Ovary (tissue), 9 donors: ENCODE results near the gene CAMTA1. TPM values are rescaled to one million over a fixed set of nuclear protein-coding genes. Genes with fewer than 3 reads are reported as not detected.

Experiments
- DNase-seq, 5 donors: peaks; one replicate each; pipeline ENCODE4 v3.0.0-alpha.2; 2019 to 2020
- H3K27ac ChIP-seq, 2 donors: fragments of 200-600 bp; one replicate each; pipeline versions ENCODE4 v1.5.1 to v1.8.0; 2019 to 2022
- H3K27me3 ChIP-seq: fragments of 200-600 bp; one replicate; pipeline ENCODE4 v1.8.0; 2022
- H3K36me3 ChIP-seq: fragments of 200-600 bp; sonication (generic); one replicate; pipeline ENCODE4 v1.5.1; 2019
- H3K4me1 ChIP-seq: one replicate; pipeline ENCODE4 v1.8.1; 2013; ENCODE audit warnings: mild to moderate bottlenecking, moderate library complexity; ENCODE audit not compliant: insufficient read depth
- H3K4me3 ChIP-seq: fragments of 200-600 bp; sonication (generic); one replicate; pipeline ENCODE4 v1.5.1; 2017
- H3K9me3 ChIP-seq, 2 donors: fragments of 200-600 bp in 1 of 2; sonication (generic) in 1 of 2; one replicate each; pipeline versions ENCODE4 v1.5.1 to v1.8.1; 2013 to 2019; ENCODE audit warnings: mild to moderate bottlenecking in 1 of 2, moderate library complexity in 1 of 2
- CTCF ChIP-seq, 3 donors: fragments of 450-650 bp in 2 of 3; fragments of 200-600 bp in 1 of 3; IDR thresholded peaks; one replicate each; pipeline versions ENCODE4 v1.5.1 to v1.8.0; 2016 to 2022; ENCODE audit warnings: antibody characterized with exemption in 3 of 3, mild to moderate bottlenecking in 1 of 3
- EP300 ChIP-seq: sonication (generic); formaldehyde crosslinking; IDR thresholded peaks from one replicate; pipeline ENCODE4 v1.6.1; 2017; ENCODE audit warnings: antibody characterized with exemption
- POLR2A ChIP-seq: fragments of 450-650 bp; IDR thresholded peaks from one replicate; pipeline ENCODE4 v1.6.1; 2017; ENCODE audit warnings: antibody characterized with exemption, mild to moderate bottlenecking, moderate library complexity
- WGBS, 3 donors: extraction: QIAGEN DNeasy Blood & Tissue Kit in 1 of 3; methylation state at CpG; one replicate each; pipeline versions ENCODE4 v1.1.5 to v1.1.7; 2013 to 2017; 5-methylcytosine and 5-hydroxymethylcytosine counted together
- intact Hi-C, 4 donors: fragments of 100-400 bp; cut with DNase I; formaldehyde crosslinking; loops; one replicate each; pipeline versions ENCODE4 v1.11.0 to v1.15.1; 2022 to 2023
- polyA plus RNA-seq, 2 donors: library from polyadenylated mRNA; stranded (reverse); fragments of 200-250 nt in 1 of 2; fragments of 350-450 nt in 1 of 2; fragmentation: Illumina TruSeq in 1 of 2; extraction: RNeasy Lipid Tissue Mini Kit (QIAGEN cat#74804) in 1 of 2; gene quantifications; one replicate each; pipeline ENCODE4 v1.2.3, GENCODE V29; 2013 to 2014
- total RNA-seq, 7 donors: library from RNA; depleted of rRNA in 2 of 7; stranded (reverse); fragments of >200 nt in 2 of 7; fragmentation: NEBNext Ultra II Directional in 3 of 7; extraction: Animal tissue kit (Norgen Biotek cat#: 25700) in 3 of 7; gene quantifications; one replicate each; pipeline versions ENCODE4 v1.1.0 to v1.2.4, GENCODE V29; 2016 to 2023
- donor health status: DM: no; HTN: no; CAD: no; lungs with moderate emphysema.
- donor health status: DM: no; HTN: no; CAD: no.
- donor health status: Bipolar disorder and iron deficiency.
- donor health status: DM: yes; HTN: yes; CAD: no.
- donor health status: DM: no; HTN: no; CAD: no.
- donor health status: DM: yes; HTN: yes; CAD: no.

Gene CAMTA1
- total and polyA plus RNA-seq, 9 donors = 51.1 to 150 (median 67.4) TPM

GRCh38 chr1:7229186-7229585 lies 443.9 kb downstream of the CAMTA1 start:
- DNase-seq = no peak
- intact Hi-C loops = loop anchor here in 1 of 4 donors (10.0 kb wide), 2 partner anchors 416 to 504 kb away; no protein-coding TSS in a partner anchor
- Histone ChIP-seq H3K4me1 (no peaks in the 10 kb centered on the region), H3K27me3 (no peaks in the 10 kb centered on the region), H3K9me3 (no peaks in the 10 kb centered on the region), H3K36me3 (no peaks in the 10 kb centered on the region), H3K27ac (no peak overlapping the region), H3K4me3 (no peak overlapping the region)
- TF ChIP-seq EP300 = no peak
- no peak for TF ChIP-seq CTCF (IDR thresholded peaks at IDR 0.05)
- TF ChIP-seq POLR2A = no peak
- WGBS, 3 donors = 62 to 74% (median 70%) methylated on average over 4 of the region's 4 CpGs

DNA sequence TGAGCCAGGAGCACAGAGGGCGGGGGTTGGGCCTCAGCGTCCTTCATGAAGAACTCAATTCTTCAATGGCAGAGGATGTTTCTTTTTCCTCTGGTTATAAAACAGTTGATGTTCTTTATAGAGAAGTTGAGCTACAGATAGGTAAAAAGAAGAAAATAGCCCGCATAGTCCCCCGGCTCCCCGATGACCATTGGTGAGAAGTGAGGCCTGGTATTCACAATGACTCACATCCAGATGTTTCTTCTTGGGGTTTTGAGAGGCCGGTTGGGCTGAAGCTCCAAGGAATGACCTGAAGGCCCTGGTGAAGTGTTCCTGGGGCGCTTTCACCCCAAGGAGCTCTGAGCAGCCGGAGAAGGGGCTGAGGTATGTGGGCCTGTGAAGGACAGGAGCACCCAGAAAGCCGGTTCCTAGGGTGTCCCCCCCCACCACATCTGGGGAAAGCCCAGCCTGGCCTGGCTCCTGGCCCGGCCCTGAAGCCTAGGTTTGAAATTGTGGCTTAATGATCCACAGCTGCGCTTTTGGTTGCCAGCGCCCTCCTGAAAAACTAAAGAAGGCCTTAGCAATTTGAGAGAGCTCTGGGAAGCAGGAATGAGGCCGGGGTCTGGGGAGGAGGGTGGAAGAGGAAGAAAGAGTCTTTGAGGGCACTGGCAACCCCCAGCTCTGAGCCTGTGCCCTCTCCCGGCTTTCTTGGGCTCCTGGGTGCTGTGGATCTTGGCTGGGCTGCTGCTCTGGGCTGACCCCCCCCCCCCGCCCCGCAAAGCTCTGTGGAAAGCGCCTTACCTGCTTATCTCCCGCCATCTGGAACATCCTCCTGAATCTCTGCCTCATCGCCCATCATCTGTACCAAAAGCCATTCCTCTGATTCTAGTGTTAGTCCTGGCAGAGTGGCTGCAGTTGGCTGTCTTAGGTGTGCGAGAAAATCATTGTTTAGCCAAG lies 444.7 kb downstream of the CAMTA1 start:
- no peaks in the 10 kb centered on the region for H3K9me3 ChIP-seq
- no peaks in the 10 kb centered on the region for H3K27me3 ChIP-seq
- H3K36me3 ChIP-seq = no peaks in the 10 kb centered on the region
- no peak overlapping the region for H3K27ac ChIP-seq
- TF ChIP-seq CTCF (IDR thresholded peaks at IDR 0.05) = no peak
- no peak for TF ChIP-seq POLR2A
- TF ChIP-seq EP300 = no peak
- H3K4me1 ChIP-seq = no peaks in the 10 kb centered on the region
- intact Hi-C loops = loop anchor here in 1 of 4 donors (10.0 kb wide), 2 partner anchors 415 to 505 kb away; no protein-coding TSS in a partner anchor
- WGBS, 3 donors = 82 to 87% (median 82%) methylated on average over 20 of the region's 20 CpGs
- no peak overlapping the region for H3K4me3 ChIP-seq
- DNase-seq = no peak

GRCh38 chr1:7232441-7233236 lies 447.4 kb downstream of the CAMTA1 start:
- intact Hi-C loops = no loop called here
- no peak overlapping the region for H3K27ac ChIP-seq
- H3K4me1 ChIP-seq = no peaks in the 10 kb centered on the region
- TF ChIP-seq POLR2A (no peak), EP300 (no peak), CTCF (IDR thresholded peaks at IDR 0.05) (no peak)
- H3K36me3 ChIP-seq = no peaks in the 10 kb centered on the region
- 80 to 85% (median 83%) methylated on average over 15 of the region's 15 CpGs for WGBS, 3 donors
- no peak for DNase-seq
- no peaks in the 10 kb centered on the region for H3K9me3 ChIP-seq
- H3K4me3 ChIP-seq = no peak overlapping the region
- H3K27me3 ChIP-seq = no peaks in the 10 kb centered on the region

GRCh38 chr1:7233237-7233540 lies 447.9 kb downstream of the CAMTA1 start:
- Histone ChIP-seq H3K4me1 (no peaks in the 10 kb centered on the region), H3K27ac (no peak overlapping the region), H3K4me3 (no peak overlapping the region), H3K27me3 (no peaks in the 10 kb centered on the region), H3K36me3 (no peaks in the 10 kb centered on the region), H3K9me3 (no peaks in the 10 kb centered on the region)
- no peak for DNase-seq
- intact Hi-C loops = no loop called here
- WGBS, 3 donors = 93 to 97% (median 96%) methylated on average over 6 of the region's 6 CpGs
- TF ChIP-seq CTCF (IDR thresholded peaks at IDR 0.05) = no peak
- no peak for TF ChIP-seq EP300
- no peak for TF ChIP-seq POLR2A
